AG20443 (cell line): ENCODE data around the gene GFRA1.
"Not testable (repeated sequence)": the region's sequence is repeated elsewhere in the genome, so short reads cannot be mapped to it uniquely, and the experiment has no call there.

Experiments
- DNase-seq: peaks from one replicate; pipeline ENCODE4 v3.0.0; 2012; ENCODE audit warnings: low spot score, mixed read lengths

GFRA1 gene

DNA sequence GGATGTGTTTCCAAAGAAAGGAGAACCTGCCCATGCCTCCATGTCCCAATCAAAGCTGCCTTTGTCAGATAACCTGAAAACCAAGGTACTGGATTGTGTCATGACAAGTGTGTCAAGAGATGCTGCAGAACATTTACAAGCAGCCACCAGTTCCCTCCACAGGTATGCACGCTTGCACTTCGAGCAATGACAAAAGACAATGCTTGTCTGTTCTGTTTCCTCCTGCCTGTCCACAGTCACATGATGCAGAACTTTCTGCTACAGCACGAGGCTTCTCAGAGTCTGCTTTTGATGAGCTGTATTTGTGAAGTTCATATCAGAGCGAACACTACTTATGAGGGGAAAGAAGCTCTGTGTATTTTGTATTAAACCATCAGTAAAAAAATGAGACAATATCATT, 209.9 kb downstream of the GFRA1 start:
- no peak for DNase-seq

DNA sequence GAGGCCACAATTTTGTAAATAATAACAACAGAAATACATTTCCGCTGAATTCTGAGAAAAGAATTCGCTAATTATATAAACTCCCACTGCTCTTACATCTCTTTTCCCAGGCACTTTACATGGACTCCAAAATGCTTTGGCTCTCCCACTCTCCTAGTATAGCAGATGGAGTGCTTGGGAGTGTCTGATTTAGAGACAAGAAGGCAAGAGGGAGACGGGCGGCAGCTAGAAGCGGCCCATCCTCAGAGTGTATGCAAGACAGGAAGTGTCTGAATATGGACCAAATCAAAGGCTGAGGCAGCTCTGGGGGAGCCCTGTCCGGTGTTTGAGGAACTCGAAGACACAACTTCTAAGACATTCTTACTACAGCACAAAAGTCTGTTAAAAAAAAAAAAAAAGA, 212.1 kb downstream of the GFRA1 start:
- no peak for DNase-seq

DNA sequence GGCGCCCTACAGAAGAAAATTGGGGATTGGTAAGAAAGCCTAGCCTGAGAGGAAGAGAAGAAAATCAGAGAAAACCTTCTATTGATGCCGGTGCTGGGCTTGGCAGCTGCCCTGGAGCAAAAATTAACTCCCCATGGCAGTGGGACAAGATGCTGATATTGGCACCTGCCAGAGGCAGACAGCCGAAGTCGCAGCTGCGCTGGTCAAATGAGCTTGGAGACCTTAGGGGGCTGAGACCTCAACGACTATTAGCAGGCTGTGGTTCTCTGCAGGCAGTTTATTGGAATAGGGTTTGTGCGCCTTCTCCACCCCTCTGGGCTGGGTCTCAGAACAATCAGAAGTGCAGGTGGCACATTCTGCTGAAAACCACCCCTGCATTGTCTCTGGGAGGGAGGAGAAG, 213.7 kb downstream of the GFRA1 start:
- DNase-seq = no peak

DNA sequence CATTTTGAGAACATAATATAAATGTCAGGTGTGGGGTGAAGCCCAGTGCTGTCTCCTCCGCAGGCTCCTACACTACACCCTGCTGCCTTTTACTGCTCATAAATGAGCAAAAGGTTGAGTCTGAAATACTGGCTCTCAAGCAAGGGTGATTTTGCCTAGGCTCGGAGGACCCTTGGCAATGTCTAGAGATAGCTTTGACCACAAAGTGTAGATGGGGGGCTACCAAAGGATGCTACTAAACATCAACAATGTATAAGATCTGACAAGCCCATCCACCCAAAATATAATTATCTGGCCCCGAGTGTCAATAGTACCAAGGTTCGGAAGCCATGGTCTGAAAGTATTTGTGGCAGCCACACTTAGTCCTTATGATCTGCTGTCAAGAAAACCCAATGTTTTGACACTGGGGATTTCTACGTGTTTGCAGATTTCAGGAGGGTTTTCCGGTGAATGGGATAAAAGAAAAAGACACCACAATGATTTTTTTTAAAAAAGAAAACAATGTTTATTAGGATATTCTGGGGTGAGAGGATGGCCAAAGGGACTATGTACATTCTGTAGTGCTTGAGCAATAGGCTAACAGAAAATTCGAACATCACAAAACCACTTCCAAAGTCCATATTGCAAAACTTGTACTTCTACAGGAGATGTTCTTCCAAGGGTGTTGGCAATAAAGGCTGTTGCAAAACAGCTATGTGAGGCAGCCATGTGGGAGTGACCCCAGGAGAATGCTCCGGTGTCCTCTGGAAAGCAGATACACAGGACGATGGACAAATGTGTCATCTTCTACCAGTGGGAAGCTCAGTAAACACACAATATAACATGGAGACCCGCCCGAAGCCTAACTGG, 216.3 kb downstream of the GFRA1 start:
- peak; percentile 29 for DNase-seq

DNA sequence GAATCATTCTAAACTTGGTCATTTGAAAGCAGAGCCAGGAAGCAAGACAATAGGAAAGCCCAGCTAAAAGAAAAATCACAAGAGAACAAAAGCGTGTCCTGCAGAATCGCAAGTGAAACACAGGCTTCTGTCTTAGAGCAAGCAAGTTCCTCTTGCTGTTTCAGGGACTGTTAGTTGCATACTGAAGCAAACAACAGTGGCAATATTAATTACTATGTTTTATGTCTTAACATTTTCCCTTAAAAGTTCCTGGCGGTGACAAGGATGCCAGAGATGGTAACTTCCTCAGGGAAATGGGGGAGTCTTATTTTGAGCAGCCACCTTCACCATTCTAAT, 217.1 kb downstream of the GFRA1 start:
- no peak for DNase-seq

DNA sequence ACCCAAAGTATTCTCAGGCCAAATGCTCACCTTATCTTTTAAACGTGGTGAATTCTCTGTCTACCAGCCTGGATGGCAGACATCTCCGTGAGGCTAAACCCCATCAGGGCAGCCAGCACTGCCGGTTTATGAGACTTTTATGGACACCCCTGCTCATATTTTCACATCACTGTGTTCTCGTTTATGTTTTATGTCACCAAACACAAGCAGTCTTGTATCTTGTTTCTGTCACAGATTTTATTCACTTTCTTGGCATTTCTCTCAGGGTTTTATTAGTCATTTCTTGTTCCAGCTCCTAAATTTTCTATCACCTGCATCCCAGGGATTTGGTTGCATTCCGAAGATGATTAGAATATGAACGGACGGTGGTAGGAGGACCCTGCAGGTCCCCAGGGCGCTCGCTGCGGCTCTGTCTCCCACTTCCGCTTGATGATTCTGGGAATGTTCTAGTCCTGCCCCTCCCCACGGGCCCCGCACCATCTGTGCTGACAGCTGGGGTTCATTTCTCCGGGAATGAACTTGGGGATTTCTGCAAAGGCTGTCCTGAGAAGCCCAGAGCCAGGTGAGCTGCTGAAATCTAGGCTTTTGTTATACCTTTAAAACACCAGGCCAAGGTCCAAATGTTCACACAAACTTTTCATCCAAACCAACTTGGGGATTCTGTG, 217.6 kb downstream of the GFRA1 start:
- DNase-seq = no peak

DNA sequence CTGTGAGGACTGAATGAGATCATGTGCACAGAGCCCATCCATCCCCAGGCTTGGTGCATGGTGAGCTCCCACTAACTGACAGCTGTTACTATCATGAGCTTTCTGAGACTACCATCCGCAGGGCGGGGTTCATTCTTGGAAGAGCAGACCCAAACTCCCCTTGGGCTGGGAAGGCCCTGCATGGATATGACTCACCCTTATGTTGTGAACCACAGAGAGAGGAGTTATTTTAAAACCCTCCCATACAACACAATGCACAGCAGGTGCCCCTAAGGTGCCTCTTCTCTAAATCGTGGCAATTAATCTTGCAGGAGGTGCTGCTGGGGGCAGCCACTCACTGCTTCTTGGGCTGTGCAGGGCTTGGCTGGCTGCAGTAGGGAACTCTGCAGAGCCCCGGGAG, 219.1 kb downstream of the GFRA1 start:
- DNase-seq = no peak

DNA sequence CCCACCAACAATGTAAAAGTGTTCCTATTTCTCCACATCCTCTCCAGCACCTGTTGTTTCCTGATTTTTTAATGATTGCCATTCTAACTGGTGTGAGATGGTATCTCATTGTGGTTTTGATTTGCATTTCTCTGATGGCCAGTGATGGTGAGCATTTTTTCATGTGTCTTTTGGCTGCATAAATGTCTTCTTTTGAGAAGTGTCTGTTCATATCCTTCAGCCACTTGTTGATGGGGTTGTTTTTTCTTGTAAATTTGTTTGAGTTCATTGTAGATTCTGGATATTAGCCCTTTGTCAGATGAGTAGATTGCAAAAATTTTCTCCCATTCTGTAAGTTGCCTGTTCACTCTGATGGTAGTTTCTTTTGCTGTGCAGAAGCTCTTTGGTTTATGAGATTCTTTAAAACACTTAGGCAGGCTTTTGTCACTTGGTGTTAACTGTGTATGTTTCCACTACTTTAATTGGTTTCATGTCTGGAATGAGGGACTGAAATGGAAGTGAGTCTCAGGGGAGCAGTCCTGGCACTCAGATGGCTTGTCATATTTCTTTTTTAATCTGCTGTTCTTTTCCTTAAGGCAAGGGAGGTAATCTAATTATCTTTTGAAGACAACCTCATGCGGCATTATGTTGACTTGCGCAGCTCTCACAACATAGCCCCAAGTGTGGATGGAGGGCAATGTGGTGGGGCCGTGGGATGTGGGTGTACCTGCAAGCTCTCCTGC, 219.8 kb downstream of the GFRA1 start:
- DNase-seq = not testable (repeated sequence)

DNA sequence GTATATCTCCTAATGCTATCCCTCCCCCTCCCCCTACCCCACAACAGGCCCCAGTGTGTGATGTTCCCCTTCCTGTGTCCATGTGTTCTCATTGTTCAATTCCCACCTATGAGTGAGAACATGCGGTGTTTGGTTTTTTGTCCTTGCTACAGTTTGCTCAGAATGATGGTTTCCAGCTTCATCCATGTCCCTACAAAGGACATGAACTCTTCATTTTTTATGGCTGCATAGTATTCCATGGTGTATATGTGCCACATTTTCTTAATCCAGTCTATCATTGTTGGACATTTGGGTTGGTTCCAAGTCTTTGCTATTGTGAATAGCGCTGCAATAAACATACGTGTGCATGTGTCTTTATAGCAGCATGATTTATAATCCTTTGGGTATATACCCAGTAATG, 220.5 kb downstream of the GFRA1 start:
- not testable (repeated sequence) for DNase-seq

DNA sequence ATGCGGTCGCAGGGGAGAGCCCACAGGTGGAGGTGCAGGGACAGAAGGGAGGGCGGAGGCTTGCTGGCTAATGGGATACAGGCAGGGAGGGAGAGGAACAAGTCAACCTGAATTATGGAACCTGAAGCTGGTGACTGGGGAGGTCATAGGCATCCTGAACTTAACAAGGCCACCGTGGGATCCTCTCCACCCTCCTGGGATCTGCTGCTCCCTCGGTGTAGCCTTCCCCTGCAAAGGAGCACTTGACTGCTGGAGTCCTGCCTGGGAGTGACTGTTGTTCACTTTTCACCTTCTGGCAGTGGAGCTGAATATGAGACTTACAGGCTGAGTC, 223.1 kb downstream of the GFRA1 start:
- DNase-seq = no peak

DNA sequence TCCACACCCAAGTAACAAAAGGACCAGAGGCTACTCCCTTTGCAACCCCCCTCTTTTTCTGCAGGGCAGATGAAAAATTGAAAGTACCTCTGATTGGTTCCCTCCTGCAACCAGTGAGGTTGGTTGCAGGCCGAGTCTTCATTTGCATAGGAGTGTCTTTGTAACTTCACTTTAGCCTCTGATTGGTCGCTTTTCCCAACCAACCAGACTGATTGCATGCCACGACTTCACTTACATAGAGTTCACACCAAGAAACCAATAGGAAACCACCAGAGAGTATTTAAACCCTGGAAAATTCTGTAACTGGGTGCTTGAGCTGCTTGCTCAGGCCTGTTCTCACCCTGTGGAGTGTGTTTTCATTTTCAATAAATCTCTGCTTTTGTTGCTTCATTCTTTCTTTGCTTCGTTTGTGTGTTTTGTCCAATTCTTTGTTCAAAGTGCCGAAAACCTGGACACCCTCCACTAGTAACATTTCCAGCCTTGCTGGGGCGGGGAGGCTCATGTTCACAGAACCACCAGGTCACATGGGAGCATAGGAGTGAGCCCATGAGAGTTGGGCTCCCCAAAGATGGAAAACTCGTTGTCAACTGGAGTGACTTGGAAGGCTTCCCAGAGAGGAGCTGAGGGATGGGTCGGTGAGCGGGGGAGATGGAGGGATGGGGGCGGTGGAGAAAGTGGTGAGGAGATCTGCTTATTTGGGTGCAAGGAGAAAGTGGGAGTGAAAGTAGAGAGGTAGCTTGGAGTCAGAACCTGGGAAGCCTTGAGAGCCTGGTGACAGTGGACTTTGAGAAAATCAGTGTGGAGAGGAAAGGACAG, 223.6 kb downstream of the GFRA1 start:
- DNase-seq = no peak

DNA sequence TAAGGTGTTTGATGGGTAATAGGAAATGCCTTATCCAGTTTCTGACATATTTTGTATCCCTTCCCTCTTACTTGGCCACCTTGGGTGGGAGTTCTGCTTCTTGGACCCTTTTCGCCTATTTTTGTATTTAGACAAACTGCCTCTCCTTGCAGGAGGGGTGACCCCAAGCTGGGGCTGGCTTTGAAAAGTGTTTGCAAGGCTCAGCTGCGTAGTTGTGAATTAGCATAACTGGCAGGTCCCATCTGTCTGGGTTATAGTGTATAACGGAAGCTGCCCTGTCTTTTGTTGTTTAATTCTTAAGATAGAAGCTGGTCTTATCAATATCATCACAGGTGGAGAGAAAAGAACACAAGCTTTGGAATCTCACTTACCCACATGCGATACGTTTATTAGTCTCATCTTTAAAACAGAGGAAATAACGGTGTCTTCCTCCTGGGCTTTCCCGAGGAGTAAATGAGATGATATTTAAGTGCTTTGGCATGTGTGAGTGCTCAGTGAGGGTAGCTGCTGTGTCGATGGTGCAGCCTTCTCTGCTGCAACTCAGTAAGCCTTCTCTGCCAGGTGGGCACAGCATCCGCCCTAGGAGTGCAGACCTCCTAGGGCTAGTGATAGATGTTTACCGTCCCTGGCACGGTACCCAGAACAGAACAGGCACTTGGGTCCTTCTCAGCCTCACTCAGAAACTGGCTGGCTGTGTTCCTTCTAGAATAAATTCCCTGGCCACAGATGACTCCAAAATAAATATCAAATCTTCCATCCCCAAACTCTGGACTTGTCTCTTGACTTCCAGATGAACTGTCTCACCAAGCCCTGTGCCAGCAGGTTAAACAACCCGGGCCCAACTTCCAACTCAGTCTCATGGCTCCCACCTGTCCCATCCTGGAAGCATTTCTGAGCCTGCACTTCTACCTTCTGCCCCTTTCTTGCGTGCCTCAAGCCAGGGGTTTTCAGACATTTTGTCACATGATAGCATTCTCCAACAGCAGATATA, 227.3 kb downstream of the GFRA1 start:
- no peak for DNase-seq

DNA sequence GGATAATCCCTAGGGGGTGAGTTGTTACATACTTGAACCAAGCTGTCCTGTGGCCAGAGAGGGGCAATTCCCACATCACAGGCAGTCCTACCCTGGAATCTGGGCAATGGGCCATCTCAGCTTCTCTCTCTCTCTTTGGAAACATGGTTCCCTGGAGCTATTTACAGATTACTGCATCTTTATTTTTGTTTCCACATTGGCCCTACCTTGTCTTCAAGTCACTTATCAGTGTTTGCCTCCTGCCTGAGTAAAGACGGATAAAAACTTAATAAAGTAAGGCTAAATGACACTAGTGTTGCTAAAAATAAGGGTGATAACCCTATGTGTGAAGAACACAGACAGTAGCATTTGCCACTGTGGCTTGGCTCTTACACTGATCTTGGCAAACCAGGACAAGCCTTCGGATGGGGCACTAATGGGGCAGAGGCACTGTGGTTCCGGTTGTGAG, 228.2 kb downstream of the GFRA1 start:
- DNase-seq = peak; percentile 72

DNA sequence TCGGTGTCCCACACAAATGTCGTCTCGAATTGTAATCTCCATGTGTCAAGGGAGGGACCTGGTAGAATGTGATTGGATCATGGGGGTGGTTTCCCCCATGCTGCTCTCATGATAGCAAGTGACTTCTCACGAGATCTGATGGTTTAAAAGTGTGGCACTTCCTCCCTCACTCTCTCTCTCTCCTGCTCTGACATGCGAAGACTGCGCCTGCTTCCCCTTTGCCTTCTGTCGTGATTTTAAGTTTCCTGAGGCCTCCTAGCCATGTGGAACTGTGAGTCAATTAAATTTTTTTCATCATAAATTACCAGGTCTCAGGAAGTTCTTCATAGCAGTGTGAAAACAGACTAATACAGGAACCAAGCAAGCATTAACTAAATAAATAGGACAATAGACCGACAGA, 229.1 kb downstream of the GFRA1 start:
- no peak for DNase-seq

DNA sequence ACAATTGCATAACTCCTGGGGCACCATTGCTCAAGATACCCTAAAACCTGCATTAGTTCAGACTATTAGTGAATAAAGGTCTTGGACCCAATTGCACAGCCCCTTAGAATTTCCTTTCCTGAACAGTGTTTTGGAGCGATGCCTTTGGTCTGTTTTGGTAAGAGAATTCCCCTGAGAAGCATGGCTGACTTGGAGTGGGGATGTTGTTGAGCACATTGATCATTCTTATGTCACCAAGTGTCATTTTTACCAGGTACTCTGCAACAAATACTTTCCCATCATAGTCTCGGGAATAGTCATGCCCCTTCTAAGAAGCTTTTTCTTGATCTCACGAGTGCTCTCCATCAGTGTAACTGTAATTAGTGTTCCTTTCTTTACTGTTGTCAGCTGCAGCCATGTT, 229.7 kb downstream of the GFRA1 start:
- DNase-seq = no peak

DNA sequence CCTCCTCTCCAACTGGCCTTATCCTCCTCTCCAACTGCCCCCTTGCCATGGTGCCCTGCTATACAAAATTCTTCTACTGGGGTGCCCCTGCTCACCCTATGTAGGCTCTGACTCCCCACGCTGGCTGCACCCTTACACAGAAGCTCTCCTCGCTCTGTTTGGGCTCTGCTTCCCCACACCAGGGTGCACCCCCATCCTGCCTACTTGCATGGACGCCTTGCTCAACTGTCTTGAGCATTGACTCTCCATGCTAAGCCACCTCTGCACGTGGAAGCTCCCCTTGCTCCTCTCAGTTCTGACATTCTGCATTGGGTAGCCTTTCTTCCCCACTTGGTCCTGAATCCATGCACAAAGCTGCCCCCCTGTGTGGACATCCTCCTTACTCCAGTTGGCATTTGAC, 231.1 kb downstream of the GFRA1 start:
- DNase-seq = no peak

DNA sequence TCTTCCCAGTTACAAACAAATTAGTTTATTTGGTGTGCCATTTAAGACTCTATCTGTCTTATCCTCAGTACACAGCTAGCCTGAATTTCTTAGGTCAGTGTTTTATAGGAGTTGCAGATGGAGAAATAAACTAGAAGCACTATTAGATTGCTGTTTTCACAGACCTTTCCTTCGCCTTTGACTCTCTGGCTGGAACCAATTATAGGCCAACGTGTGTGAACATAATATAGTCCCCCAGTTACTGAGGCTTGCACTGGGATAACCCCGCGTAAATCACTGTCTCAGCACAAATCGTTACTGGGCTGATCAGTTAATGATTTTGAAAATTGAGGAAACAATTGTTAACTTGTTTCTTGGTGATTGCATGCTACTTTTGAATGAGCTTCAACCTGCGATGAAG, 233.4 kb downstream of the GFRA1 start:
- DNase-seq = no peak

DNA sequence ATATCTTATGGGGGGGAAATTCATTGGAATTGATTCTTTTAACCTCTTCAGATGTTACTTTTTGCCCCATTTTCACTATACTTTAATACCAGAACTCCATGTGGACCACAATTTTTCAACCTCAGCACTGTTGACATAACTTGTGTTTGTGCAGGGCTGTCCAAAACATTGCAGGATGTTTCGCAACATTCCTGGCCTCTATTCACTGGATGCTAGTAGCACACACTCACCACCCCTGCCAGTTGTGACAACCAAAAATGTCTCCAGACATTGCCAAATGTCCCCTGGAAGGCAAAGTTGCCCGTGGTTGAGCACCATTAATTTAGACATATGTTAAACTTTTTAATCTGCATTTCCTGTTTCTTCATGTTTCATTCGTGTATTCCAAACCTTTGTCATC, 234.7 kb downstream of the GFRA1 start:
- peak; percentile 79 for DNase-seq

DNA sequence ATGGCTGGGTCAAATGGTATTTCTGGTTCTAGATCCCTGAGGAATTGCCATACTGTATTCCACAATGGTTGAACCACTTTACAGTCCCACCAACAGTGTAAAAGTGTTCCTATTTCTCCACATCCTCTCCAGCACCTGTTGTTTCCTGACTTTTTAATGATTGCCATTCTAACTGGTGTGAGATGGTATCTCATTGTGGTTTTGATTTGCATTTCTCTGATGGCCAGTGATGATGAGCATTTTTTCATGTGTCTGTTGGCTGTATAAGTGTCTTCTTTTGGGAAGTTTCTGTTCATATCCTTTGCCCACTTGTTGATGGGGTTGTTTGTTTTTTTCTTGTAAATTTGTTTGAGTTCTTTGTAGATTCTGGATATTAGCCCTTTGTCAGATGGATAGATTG, 237.6 kb downstream of the GFRA1 start:
- not testable (repeated sequence) for DNase-seq

DNA sequence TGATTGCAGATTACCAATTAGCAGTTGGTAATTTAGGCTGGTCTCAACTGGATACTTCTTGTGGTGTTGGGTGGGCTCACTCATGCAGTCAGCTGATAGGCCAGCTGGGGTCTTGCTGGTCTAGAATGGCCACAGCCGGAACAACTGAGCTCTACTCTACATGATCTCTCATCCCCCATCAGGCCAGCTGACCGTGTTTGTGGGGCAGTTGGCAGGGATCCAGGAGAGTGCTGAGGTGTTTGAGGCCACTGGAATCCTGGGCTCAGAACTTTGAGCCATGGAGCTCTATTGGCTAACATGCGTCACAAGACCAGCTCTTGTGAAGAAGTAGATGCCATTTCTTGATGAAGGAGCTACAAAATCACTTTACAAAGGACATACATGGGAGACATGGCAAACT, 242.4 kb downstream of the GFRA1 start:
- DNase-seq = no peak

DNA sequence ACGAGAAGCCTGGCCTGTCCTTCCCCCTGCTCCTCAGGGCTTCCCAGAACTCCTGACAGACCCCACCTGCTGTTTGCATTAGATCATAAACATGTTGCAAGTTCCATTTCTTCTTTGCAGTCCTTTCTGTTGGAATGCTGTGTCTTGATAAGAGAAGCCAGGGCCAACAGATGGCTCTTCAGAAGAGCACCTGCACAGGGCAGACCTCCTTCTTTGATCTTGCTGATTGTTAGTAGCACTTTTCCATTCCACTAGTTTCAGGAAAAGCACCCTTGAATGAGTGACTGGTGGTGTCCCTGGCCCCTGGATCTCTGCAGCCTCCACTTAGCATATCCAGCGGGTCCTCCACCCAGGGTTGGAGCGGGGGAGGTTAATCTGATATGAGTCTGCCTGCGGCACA, 243.2 kb downstream of the GFRA1 start:
- no peak for DNase-seq
